Urothelium cell line (cell line): ENCODE data around the gene ERMARD.

ENCODE experiments used
- DNase-seq: peaks from one replicate; pipeline ENCODE4 v3.0.0; 2011; ENCODE audit warnings: low spot score, mixed read lengths
- FAIRE-seq: peaks from 2 replicates; lab custom pipeline; 2011; peaks lifted over from hg19 to GRCh38; lab: Jason Lieb, UNC

ERMARD gene

DNA sequence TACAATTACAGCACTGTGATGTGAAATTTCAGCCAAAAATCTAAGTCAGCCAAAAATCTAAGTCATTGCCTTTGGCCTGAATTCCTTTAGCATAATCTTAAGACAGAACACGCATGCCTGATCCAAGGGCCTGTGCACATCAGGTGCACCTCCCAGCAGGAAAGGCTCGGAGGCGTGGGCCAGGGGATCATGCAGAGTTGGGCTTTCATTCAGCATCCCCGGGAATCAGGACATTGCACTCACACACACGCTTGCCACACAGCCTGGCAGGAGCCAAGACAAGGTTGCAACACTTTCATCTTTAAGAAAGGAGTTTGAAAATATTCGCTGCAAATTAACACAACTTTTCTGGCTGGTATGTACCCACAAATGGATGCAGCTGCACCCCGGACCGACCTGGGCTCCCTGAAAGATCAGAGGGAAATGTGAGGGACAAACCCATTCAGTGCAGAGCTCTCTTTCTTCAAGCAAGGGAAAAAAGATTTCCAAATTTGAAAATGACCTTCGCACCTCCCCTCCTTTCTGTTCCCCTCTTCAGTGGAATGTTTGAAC lies 48.8 kb downstream of the ERMARD start:
- FAIRE-seq: no peak
- DNase-seq: no peak

- peak; percentile 82 for DNase-seq
- FAIRE-seq: peak; percentile 63
These were observed 49.4 kb downstream of the ERMARD start for GRCh38 chr6:169800668-169801395.

DNA sequence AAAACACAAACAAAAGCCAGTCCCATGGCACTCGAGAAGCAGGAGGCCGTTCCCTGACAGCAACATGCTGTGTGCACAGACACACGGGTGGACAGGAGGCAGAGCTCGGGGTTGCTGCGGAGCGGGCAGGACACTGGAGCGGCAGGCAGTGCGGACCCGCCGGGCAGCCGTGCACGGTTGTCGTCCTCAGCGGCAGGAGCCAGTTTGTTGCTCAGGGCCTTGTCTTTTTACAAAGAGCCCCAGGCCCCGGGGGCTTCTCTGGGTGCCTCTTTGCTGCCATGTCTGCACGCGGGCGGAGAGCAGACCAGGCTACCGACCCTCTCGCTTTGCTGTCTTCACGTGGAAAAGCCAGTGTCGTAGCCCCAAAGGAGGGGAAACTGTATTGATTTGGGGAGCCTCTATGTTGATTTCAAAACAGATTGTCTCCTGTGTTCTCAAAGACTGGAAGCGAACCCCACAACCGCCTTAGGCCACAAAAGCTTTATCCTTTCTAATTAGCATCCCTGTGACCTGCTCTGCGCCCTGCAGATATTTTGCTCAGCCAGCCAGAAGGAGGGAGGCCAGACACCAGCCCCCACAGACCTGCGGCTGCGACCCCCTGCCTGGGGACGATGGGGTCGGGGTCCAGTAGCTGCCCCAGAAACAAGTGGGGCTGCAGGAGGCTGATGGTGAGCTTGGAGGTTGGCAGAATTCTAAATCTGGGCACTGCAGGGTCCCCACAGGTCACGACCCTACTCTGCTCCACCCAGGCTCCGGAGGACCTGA lies 50.2 kb downstream of the ERMARD start:
- FAIRE-seq: no peak
- DNase-seq: no peak

DNA sequence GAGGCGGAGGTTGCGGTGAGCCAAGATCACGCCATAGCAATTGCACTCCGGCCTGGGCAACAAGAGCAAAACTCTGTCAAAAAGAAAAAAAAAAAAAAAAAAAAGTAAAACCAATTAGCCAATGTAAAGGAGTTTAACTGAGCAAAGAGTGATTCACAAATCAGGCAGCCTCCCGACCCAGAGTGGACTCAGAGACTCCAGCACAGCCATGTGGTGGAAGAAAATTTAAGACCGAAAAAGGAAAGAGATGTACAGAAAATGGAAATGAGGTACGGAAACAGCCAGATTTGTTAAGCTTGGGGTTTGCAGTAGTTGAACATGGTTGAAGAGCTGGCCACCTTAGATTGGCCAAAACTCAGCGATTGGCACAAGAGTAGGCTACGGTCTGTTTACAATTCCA lies 51.4 kb downstream of the ERMARD start:
- FAIRE-seq (no peak), DNase-seq (no peak)

DNA sequence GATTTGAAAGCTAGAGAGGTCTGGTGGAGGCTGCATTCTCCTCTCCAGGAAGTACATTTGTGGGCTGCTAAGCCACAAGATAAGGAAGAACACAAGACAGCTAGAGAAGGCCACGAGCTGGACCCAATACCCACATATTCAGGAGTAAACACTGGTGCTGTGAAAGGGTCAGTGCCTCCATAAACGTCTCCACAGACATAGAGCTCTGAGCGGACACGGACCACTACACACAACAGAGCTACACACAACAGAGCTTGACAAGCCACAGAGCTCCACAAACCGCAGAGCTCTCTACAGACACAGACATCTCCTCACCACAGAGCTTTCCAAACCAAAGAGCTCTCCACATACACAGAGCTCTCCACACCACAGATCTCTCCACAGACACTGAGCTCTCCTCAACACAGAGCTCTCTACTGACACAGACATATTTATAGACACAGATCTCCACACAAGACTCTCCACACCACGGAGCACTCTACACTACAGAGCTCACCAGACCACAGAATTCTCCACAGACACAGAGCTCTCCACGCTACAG lies 51.9 kb downstream of the ERMARD start:
- FAIRE-seq (no peak), DNase-seq (no peak)

GRCh38 chr6:169803816-169804340 lies 52.5 kb downstream of the ERMARD start:
- DNase-seq (no peak), FAIRE-seq (no peak)

DNA sequence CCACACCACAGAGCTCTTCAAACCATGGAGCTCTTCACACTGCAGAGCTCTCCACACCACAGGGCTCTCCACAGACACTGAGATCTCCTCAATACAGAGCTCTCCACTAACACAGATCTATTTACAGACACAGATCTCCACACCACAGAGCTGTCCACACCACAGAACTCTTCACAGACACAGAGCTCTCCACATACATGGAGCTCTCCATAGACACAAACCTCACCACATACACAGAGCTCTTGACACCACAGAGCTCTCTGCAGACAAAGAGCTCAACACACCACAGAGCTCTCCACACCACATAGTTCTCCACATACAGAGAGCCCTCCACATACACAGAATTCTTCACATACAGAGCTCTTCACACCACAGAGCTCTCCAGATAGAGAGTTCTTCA lies 53.0 kb downstream of the ERMARD start:
- FAIRE-seq: no peak
- no peak for DNase-seq

DNA sequence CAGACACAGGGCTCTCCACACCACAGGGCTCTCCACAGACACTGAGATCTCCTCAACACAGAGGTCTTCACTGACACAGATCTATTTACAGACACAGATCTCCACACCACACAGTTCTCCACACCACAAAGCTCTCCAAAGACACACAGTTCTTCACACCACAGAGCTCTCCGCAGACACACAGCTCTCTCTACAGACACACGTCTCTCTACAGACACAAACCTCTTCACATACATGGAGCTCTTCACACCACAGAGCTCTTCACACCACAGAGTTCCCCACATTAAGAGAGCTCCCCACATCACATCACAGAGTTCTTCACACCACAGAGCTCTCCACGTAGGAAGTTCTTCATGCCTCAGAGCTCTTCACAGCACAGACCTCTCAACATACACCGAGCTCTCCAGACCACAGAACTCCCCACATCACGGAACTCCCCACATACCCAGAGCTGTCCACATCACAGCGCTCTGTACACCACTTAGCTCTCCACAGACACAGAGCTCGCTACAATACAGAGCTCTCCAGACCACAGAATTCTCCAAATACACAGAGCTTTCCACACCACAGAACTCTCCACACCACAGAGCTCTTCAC lies 53.9 kb downstream of the ERMARD start:
- DNase-seq (no peak), FAIRE-seq (no peak)

GRCh38 chr6:169806701-169807100 lies 55.3 kb downstream of the ERMARD start:
- FAIRE-seq: no peak
- no peak for DNase-seq

- FAIRE-seq: no peak
- DNase-seq: no peak
These were observed 55.8 kb downstream of the ERMARD start for GRCh38 chr6:169807229-169807628.

DNA sequence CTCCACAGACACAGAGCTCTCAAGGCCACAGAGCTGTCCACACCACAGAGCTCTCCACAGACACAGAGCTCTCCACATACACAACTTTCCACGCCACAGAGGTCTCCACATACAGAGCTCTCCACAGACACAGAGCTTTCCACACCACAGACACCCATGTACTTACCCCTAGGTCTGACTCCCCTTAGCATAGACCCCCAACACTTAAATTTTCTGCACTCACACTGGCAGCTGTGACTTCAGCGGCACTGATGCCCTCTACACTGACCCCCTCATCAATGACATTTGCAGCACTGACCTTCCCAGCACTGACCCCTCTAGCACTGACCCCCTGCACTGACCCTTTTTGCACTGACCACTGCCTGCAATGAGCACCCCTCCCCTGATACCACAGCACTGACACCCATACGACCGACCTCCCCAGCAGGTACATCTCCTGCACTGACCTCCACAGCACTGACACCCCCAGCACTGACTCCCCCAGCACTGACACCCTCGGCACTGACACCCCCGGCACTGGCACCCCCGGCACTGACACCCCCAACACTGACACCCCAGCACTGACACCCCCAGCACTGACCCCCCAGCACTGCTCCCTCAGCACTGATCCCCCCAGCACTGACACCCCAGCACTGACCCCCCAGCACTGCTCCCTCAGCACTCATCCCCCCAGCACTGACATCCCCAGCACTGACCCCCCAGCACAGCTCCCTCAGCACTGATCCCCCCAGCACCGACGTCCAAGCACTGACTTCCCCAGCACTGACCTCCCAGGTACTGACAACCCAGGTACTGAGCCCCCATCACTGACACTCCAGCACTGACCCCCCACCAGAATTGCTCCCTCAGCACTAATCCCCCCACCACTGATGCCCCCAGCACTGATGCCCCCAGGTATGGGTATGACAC lies 56.5 kb downstream of the ERMARD start:
- DNase-seq: no peak
- FAIRE-seq: no peak

- FAIRE-seq: no peak
- DNase-seq: no peak
These were observed 57.2 kb downstream of the ERMARD start for GRCh38 chr6:169808608-169808967.

- FAIRE-seq (no peak), DNase-seq (no peak)
These were observed 58.0 kb downstream of the ERMARD start for GRCh38 chr6:169809386-169809785.

DNA sequence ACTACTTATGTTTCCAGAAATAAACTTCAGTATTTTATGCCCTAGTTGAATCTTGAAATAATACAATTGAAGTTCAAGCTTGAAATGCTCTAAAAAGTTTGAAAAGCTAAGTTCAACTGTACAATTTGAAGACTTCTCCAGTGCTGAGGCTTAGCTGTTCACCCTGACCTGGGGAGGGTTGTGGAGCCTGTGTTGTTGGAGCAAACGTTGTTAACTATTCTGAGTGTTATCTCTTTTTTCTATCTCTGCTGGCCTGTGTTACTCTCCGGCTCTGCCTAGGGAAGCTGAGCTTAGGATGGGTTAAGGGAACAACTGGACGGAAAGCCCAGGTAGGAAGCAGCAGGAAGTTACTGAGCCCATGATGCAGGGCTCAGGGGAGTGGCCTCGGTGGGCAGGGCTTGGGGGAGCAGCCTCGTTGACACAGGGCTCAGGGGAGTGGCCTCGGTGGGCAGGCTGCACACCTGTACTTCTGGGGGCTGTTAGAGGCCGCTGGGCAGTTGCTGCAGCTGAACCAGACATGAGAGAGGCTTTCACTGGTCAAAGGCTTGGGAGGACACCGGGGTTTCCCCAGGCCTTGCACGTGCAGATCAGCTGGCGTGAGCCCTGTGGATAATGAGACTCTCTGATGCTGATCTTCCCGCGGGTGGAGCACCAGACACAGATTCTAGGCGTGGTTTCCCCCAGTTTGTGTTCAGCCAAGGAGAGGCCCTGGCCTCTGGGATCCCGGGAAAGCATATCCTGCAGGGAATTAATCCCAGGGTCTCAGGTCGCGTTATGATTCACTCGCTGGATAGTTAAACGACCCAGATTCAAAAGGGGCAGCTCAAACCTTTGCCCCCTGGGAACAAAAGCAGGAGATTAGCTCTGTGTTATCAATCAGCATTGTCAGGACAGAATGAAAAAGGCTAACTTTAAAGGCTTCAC lies 58.9 kb downstream of the ERMARD start:
- DNase-seq: no peak
- FAIRE-seq: no peak

DNA sequence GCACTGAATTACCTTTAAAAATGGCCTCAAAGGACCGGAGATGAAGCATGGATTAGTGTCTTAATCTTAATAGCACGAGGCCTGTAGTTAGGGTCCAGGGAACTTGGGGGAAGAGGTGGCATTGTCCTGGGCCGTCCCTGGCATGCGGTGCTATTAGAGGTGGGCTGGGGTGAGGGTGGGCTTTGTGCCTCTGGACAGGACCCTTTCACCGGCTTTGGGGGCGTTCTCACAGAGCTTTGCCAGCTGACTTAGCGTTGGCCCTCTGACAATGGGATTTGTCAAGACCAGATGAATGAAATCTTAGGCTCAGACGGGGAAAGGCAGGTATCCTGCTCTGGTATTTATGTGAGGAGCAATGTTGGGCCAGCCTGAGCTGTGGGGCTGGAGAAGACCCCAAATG lies 59.6 kb downstream of the ERMARD start:
- DNase-seq (no peak), FAIRE-seq (no peak)

DNA sequence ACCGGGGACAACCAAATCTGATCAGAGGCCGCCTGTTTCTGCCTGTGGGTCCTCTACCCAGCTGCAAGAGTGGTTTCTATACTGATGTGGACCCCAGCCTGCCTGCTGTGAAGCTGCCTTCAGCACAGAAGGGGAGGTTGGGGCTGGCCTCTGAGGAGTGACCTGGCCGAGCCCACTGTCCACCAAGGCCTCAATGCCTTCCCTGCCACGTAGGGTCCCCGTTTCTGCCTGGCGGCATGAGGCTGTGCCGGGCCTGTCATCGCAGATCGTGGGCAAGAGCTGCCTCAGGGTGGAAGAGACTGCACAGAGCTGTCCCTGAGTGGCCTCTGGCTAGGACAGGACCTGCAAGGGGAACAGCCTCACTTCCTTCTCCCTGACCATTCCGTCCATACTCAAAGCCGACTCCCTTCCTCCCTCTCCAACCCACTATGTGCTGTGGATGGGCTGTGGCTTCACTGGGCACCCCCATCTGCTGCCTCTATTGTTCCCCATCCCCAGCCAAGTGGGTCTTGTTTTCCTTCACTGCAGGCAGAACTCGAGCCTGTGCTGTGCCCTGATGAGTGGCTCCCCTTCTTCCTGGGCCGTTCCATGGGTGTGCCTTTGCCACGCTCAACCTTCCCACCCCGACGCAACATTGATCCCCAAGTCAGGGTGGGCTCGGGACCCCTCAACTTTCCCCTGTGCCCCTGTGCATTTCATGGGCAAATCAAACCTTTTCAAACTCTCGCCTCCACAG lies 60.3 kb downstream of the ERMARD start:
- no peak for FAIRE-seq

GRCh38 chr6:169812257-169812644 lies 60.8 kb downstream of the ERMARD start:
- FAIRE-seq: no peak
- DNase-seq: no peak

More for the DNA sequence above, 60.3 kb downstream of the ERMARD start:
- no peak for DNase-seq

GRCh38 chr6:169813969-169814368 lies 62.5 kb downstream of the ERMARD start:
- FAIRE-seq (no peak), DNase-seq (no peak)
